Fibroblast of lung (primary cell): ENCODE data around the gene MT1B.

Experiments used
- EZH2 ChIP-seq: IDR thresholded peaks from 2 replicates; pipeline ENCODE4 v1.5.1; 2012; ENCODE audit warnings: low read length, control low read depth, mild to moderate bottlenecking; ENCODE audit errors: missing control alignments
- TF ChIP-seq, protein P1 (sequence below), 2 donors: IDR thresholded peaks in 1 of 2; conservative IDR thresholded peaks in 1 of 2; 1 replicate in 1 of 2; 2 replicates in 1 of 2; pipeline ENCODE4 v1.5.1; 2011 to 2012; ENCODE audit warnings: low read length in 2 of 2, control low read depth in 1 of 2, inconsistent platforms in 1 of 2, low read depth in 1 of 2, mild to moderate bottlenecking in 1 of 2

DNA sequence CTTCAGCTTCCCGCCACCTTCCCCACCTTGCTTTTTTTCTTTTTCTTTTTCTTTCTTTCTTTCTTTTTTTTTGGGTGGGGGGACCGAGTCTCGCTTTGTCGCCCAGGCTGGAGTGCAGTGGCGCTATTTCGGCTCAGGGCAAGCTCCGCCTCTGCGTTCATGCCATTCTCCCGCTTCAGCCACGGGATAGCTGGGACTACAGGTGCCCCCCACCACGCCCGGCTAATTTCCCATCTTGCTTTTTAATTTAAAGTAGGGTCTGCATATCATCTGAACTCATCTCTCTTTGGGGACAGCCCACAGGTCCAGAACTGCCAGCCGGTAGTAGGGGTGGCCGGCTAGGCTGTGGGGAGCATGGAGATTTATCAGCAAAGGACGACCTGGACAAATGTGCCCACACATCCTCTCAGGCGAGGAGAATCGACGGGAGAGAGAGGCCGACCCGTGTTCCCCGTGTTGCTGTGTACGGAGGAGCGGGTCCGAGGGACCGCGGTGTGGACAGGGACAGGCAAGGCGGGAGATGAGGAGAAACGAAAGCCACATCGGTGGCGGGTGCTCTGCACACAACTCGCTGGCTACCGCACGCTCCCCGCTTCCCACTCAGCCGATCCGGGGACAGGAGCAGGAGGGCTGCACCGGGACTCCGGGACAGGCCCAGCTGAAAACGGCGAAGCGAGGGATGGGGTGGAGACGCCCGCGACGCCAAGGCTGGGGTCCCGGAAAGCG is 16.8 kb upstream of the MT1B start:
- TF ChIP-seq, protein P1, sequence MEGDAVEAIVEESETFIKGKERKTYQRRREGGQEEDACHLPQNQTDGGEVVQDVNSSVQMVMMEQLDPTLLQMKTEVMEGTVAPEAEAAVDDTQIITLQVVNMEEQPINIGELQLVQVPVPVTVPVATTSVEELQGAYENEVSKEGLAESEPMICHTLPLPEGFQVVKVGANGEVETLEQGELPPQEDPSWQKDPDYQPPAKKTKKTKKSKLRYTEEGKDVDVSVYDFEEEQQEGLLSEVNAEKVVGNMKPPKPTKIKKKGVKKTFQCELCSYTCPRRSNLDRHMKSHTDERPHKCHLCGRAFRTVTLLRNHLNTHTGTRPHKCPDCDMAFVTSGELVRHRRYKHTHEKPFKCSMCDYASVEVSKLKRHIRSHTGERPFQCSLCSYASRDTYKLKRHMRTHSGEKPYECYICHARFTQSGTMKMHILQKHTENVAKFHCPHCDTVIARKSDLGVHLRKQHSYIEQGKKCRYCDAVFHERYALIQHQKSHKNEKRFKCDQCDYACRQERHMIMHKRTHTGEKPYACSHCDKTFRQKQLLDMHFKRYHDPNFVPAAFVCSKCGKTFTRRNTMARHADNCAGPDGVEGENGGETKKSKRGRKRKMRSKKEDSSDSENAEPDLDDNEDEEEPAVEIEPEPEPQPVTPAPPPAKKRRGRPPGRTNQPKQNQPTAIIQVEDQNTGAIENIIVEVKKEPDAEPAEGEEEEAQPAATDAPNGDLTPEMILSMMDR (conservative IDR thresholded peaks at IDR 0.05 in 1 of 2, IDR thresholded peaks at IDR 0.05 in 1 of 2; ENCODE audit: low read depth in 1 of 2, low read length in 2 of 2), result no peak
- no peak for TF ChIP-seq EZH2
